Endothelial cell (in vitro differentiated cells): ENCODE data around the gene CACNA1B. TPM values are rescaled to one million over a fixed set of nuclear protein-coding genes. Genes with fewer than 3 reads are reported as not detected.

Source experiments
- DNase-seq: peaks from one replicate; pipeline ENCODE4 v3.0.0; 2021; ENCODE audit warnings: low spot score
- H3K27ac Mint-ChIP-seq: one replicate; pipeline ENCODE4 v1.8.0; 2021; ENCODE audit warnings: mixed read lengths, inconsistent platforms; ENCODE audit not compliant: unreplicated experiment
- H3K27me3 Mint-ChIP-seq: one replicate; pipeline ENCODE4 v1.8.0; 2021; ENCODE audit warnings: mild to moderate bottlenecking, moderate library complexity, mixed read lengths, inconsistent platforms; ENCODE audit not compliant: unreplicated experiment
- H3K36me3 Mint-ChIP-seq: one replicate; pipeline ENCODE4 v1.8.0; 2021; ENCODE audit warnings: mild to moderate bottlenecking, low read depth, mixed read lengths, inconsistent platforms; ENCODE audit not compliant: unreplicated experiment
- H3K4me1 Mint-ChIP-seq: one replicate; pipeline ENCODE4 v1.8.0; 2021; ENCODE audit warnings: mild to moderate bottlenecking, mixed read lengths, inconsistent platforms; ENCODE audit not compliant: unreplicated experiment
- H3K4me3 Mint-ChIP-seq: one replicate; pipeline ENCODE4 v1.8.0; 2021; ENCODE audit warnings: mild to moderate bottlenecking, mixed read lengths, inconsistent platforms; ENCODE audit not compliant: unreplicated experiment
- H3K9me3 Mint-ChIP-seq: one replicate; pipeline ENCODE4 v1.8.0; 2021; ENCODE audit warnings: mixed read lengths, inconsistent platforms; ENCODE audit not compliant: unreplicated experiment
- CTCF ChIP-seq: fragments of 200-600 bp; sonication (generic); IDR thresholded peaks from one replicate; pipeline ENCODE4 v1.5.0; 2021; ENCODE audit warnings: antibody characterized with exemption; ENCODE audit not compliant: unreplicated experiment
- total RNA-seq: library from RNA; stranded (reverse); fragmentation: NEBNext Ultra II Directional; extraction: Animal tissue kit (Norgen Biotek cat#: 25700); gene quantifications from one replicate; pipeline ENCODE4 v1.2.1, GENCODE V29; 2021; ENCODE audit not compliant: unreplicated experiment

CACNA1B gene
- total RNA-seq, 1 donor from 2014 or later = 2.0 TPM

- H3K36me3 Mint-ChIP-seq = peaks cover 13% of the 10 kb centered on the region
- no peaks in the 10 kb centered on the region for H3K4me1 Mint-ChIP-seq
- no peak overlapping the region for H3K27ac Mint-ChIP-seq
- no peak for TF ChIP-seq CTCF
- peaks cover 16% of the 10 kb centered on the region for H3K27me3 Mint-ChIP-seq
- no peak for DNase-seq
- no peak overlapping the region for H3K4me3 Mint-ChIP-seq
- H3K9me3 Mint-ChIP-seq = no peaks in the 10 kb centered on the region
These were observed 40.7 kb upstream of the CACNA1B start for GRCh38 chr9:137836831-137837241.

GRCh38 chr9:137837345-137838278 lies 40.0 kb upstream of the CACNA1B start:
- no peaks in the 10 kb centered on the region for H3K9me3 Mint-ChIP-seq
- H3K4me1 Mint-ChIP-seq = no peaks in the 10 kb centered on the region
- no peak overlapping the region for H3K27ac Mint-ChIP-seq
- H3K4me3 Mint-ChIP-seq = no peak overlapping the region
- TF ChIP-seq CTCF = no peak
- H3K27me3 Mint-ChIP-seq = peaks cover 14% of the 10 kb centered on the region
- peaks cover 13% of the 10 kb centered on the region for H3K36me3 Mint-ChIP-seq
- no peak for DNase-seq

GRCh38 chr9:137838576-137838975 lies 39.0 kb upstream of the CACNA1B start:
- Mint-ChIP-seq H3K9me3 (no peaks in the 10 kb centered on the region), H3K4me3 (peak overlapping the region; percentile 2), H3K27me3 (peaks cover 12% of the 10 kb centered on the region), H3K27ac (no peak overlapping the region), H3K4me1 (no peaks in the 10 kb centered on the region), H3K36me3 (peaks cover 13% of the 10 kb centered on the region)
- TF ChIP-seq CTCF = no peak
- DNase-seq = no peak

- Mint-ChIP-seq H3K9me3 (no peaks in the 10 kb centered on the region), H3K27ac (no peak overlapping the region), H3K36me3 (peaks cover 4% of the 10 kb centered on the region), H3K4me1 (peaks cover 2% of the 10 kb centered on the region), H3K4me3 (no peak overlapping the region), H3K27me3 (peaks cover 10% of the 10 kb centered on the region)
- no peak for TF ChIP-seq CTCF
- DNase-seq = no peak
These were observed 34.2 kb upstream of the CACNA1B start for GRCh38 chr9:137843355-137843754.
